Dermis microvascular lymphatic vessel endothelial cell (primary cell): ENCODE data around the gene FOXP4. TPM values are rescaled to one million over a fixed set of nuclear protein-coding genes. Genes with fewer than 3 reads are reported as not detected.

Source experiments
- DNase-seq, 2 donors: peaks; one replicate each; pipeline versions ENCODE4 v3.0.0 to v3.0.0-alpha.2; 2010; ENCODE audit warnings: low read depth in 2 of 2
- total RNA-seq: library from RNA; depleted of rRNA; stranded (reverse); fragments of >200 nt; gene quantifications from 2 replicates; pipeline ENCODE4 v1.2.1, GENCODE V29; 2014

The FOXP4 gene
- total RNA-seq, 1 donor from 2014 or later = 3.2 TPM

GRCh38 chr6:41642960-41643898, 97.0 kb downstream of the FOXP4 start:
- peak in 1 of 2 donors; percentile 27 for DNase-seq

DNA sequence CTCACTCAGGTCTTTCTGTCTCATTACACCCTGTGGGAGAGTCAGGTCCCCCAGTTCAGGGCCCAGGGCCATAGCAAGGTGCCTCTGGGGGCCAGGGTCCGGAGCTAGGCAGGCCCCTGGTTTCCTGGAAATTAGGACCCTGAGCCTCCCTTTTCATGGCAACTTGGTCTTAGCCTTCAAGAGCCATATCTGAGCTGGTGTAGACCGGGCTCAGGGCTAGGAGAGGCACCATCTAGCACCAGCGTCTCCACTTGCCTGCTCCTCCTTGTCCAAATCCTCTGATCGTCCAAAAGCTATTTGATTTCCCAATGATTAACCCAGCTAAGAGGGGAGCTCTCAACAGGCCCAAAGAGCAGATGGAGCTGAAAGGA, 97.7 kb downstream of the FOXP4 start:
- no peak for DNase-seq

GRCh38 chr6:41644297-41644879, 98.2 kb downstream of the FOXP4 start:
- no peak for DNase-seq

GRCh38 chr6:41645007-41645618, 98.9 kb downstream of the FOXP4 start:
- DNase-seq = no peak

GRCh38 chr6:41646026-41646795, 100.0 kb downstream of the FOXP4 start:
- no peak for DNase-seq

DNA sequence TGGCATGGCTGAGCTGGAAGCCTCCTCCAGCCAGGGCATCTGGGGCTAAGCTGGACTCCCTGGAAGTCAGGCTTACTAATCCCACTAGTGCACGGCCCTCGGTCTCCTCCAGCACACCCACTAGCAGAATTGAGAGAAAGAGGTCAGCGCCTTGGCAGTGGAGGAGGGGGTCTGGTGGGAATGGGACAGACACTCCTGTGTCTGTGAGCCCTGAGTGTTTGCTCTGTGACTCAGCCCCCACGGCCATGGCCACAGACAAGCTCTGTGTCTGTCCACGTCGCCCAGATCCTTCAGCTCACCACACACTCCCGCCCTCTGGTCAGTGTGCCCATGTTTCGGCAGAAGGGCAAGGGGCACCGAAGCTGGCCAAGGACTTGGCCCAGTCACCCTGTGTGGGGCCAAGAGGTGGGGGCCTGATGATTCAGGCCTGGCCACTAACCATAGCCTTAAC, 100.9 kb downstream of the FOXP4 start:
- DNase-seq = no peak

DNA sequence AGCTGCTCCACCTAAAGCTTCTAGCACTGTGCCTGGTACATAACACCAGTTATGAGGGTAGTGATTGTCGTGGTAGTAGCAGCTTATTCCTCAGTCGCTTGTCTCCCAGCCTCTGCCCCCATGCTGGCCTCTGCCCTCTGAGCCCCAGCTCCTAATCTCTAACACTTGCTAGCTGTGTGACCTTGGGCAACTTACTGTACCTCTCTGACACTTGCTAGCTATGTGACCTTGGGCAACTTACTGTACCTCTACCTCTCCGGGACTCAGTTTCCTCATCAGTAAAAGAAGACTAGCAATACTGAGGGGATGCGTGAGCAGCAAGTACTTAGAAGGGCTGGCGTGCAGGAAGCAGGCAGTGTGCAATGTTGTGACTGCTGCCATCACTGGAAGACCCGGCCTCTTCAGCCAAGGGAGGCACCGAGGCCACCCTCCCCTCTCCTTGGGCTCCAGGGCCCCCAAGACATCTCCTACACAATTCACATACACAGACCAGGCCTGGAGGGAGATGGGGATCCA, 101.9 kb downstream of the FOXP4 start:
- DNase-seq = no peak

GRCh38 chr6:41648921-41649320, 102.7 kb downstream of the FOXP4 start:
- DNase-seq = no peak

DNA sequence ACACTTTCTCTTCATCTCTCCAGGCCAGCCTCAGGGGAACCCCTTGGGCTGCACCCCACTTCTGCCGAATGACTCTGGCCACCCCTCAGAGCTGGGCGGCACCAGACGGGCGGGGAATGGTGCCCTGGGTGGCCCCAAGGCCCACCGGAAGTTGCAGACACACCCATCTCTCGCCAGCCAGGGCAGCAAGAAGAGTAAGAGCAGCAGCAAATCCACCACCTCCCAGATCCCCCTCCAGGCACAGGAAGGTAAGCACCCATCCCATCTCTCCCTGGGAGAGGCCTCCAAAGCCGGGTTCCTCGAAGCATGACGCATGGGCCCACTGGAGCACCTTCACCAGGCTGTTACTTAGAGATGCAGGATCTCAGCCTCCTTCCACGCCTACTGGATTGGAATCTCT, 103.4 kb downstream of the FOXP4 start:
- DNase-seq = no peak

DNA sequence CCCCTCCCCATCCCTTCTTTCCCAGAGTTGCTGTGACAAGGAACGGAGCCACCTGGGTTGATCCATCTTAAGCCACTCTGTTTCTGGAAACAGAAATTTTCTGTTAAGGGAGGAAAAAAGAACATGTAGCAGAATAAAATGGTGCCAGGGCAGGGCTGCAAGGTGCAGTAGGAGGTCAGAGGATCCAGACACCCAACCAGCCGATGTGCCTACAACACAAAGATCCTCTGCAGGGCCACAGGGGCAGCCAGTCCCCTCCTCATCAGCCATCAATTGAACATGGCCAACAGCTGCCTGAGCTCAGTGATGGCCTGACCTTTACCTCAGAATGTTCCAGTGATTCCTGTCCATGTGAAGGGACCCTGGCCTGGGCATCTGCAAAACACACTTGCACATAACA, 103.9 kb downstream of the FOXP4 start:
- no peak for DNase-seq

GRCh38 chr6:41651246-41651961, 105.2 kb downstream of the FOXP4 start:
- no peak for DNase-seq

Other genes with a start within 250 kb of the FOXP4 start
- not detected in 2 replicates for gene NCR2, start 210.8 kb upstream of the FOXP4 start, total RNA-seq
- gene MDFI, start 92.1 kb downstream of the FOXP4 start, total RNA-seq = 38.9 and 56.9 TPM in 2 replicates
- 5.5 and 7.6 TPM in 2 replicates for gene TFEB, start 189.2 kb downstream of the FOXP4 start, total RNA-seq
- not detected in 2 replicates for gene PGC, start 201.0 kb downstream of the FOXP4 start, total RNA-seq
- 0.64 and 0.89 TPM in 2 replicates for gene FRS3, start 233.5 kb downstream of the FOXP4 start, total RNA-seq
- 6.4 and 9.5 TPM in 2 replicates for gene PRICKLE4, start 234.4 kb downstream of the FOXP4 start, total RNA-seq
- 40.2 and 51.7 TPM in 2 replicates for gene TOMM6, start 241.3 kb downstream of the FOXP4 start, total RNA-seq